Measurements from ENCODE around the gene GATA6.

Gene GATA6

DNA sequence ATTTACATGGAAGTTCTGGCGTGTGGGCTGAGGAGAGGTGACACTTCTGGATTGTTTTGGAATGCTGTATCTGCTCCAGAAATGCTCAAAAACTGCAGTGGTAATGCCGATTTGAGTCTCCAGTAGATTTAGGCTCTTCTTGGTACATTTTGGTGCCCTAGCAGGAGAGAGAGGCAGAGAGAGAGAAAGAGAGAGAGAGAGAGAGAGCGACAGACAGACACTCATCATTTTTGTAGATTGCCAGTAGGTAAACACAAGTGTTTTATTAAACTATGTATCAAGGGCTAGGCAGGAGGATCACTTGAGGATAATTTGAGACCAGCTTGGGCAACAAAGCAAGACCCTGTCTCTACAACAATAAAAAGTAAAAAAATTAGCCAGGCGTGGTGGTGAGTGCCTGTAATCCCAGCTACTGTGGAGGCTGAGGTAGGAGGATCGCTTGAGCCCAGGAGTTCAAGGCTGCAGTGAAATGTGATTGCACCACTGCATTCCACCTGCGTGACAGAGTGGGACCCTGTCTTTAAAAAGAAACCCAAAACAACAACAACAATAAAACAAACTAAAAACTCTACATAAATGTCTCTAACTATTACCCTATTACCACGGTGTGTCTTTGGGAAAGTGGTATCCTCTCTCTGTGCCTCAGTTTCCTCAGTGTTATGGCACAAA lies 60.2 kb downstream of the GATA6 start:
- no peaks in the 10 kb centered on the region for H3K27me3 ChIP-seq (replicated peaks)
- in situ Hi-C loops (cut with HindIII; ENCODE audit: low pct_ligation_motif_present, low sequenced_read_pairs) = no loop called here
- no peak for DNase-seq
- H3K27ac ChIP-seq = peak overlapping the region; percentile 61
- TF ChIP-seq, protein P1, sequence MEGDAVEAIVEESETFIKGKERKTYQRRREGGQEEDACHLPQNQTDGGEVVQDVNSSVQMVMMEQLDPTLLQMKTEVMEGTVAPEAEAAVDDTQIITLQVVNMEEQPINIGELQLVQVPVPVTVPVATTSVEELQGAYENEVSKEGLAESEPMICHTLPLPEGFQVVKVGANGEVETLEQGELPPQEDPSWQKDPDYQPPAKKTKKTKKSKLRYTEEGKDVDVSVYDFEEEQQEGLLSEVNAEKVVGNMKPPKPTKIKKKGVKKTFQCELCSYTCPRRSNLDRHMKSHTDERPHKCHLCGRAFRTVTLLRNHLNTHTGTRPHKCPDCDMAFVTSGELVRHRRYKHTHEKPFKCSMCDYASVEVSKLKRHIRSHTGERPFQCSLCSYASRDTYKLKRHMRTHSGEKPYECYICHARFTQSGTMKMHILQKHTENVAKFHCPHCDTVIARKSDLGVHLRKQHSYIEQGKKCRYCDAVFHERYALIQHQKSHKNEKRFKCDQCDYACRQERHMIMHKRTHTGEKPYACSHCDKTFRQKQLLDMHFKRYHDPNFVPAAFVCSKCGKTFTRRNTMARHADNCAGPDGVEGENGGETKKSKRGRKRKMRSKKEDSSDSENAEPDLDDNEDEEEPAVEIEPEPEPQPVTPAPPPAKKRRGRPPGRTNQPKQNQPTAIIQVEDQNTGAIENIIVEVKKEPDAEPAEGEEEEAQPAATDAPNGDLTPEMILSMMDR (IDR thresholded peaks at IDR 0.05; ENCODE audit: low read depth, low read length, missing control alignments) = no peak
- no peaks in the 10 kb centered on the region for H3K36me3 ChIP-seq (replicated peaks)
- no peak overlapping the region for H3K4me3 ChIP-seq (ENCODE audit: low read depth, low read length)

DNA sequence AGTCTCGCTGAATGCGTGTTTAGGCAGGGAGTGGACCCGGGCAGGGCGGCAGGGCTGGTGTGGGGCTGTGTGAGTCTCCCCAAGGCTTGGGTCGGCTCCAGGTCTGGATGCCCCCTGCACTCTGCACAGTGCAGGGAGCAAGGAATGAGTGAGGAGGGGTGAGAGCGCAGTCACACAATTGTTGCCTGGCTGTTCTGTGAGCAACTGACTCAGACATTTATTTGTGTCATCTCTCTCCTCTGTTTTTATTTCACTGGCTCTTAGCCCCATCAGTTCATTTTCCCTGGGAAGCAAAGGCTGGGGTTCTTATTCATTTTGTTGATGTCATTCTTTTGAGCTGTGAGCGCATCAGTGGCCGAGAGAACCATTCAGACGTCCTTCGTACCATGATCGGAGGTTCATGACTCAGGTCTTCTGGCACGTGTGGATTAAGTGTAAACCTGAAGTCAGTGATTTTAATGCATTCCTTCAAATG lies 61.1 kb downstream of the GATA6 start:
- Histone ChIP-seq H3K27me3 (replicated peaks) (no peaks in the 10 kb centered on the region), H3K27ac (peak overlapping the region; percentile 70), H3K36me3 (replicated peaks) (no peaks in the 10 kb centered on the region), H3K4me3 (ENCODE audit: low read depth, low read length) (no peak overlapping the region)
- in situ Hi-C loops (cut with HindIII; ENCODE audit: low pct_ligation_motif_present, low sequenced_read_pairs) = no loop called here
- TF ChIP-seq, protein P1 (IDR thresholded peaks at IDR 0.05; ENCODE audit: low read depth, low read length, missing control alignments) = no peak
- peak; percentile 90 for DNase-seq

DNA sequence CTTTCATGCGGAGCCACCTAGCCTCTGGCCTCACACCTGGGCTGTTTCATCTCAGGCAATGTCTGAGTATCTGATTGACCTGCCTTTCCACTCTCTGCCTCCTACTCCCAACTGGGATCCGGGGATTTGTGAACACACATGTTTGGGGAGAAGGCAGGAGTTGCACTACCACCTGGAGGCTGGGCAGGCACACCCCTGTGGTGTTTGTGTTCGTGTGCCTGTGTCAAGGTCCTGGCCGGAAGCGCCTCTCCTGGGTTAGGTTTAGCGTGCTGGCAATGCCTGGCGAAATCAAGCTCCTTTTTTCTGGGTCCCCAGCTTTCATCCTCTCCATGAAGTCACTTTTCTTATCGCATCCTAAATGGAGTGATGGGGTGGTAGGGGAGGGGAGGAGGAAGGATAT lies 63.9 kb downstream of the GATA6 start:
- no peak overlapping the region for H3K27ac ChIP-seq
- in situ Hi-C loops (cut with HindIII; ENCODE audit: low pct_ligation_motif_present, low sequenced_read_pairs) = no loop called here
- no peaks in the 10 kb centered on the region for H3K27me3 ChIP-seq (replicated peaks)
- TF ChIP-seq, protein P1 (IDR thresholded peaks at IDR 0.05; ENCODE audit: low read depth, low read length, missing control alignments) = no peak
- H3K4me3 ChIP-seq (ENCODE audit: low read depth, low read length) = no peak overlapping the region
- DNase-seq = no peak
- no peaks in the 10 kb centered on the region for H3K36me3 ChIP-seq (replicated peaks)

DNA sequence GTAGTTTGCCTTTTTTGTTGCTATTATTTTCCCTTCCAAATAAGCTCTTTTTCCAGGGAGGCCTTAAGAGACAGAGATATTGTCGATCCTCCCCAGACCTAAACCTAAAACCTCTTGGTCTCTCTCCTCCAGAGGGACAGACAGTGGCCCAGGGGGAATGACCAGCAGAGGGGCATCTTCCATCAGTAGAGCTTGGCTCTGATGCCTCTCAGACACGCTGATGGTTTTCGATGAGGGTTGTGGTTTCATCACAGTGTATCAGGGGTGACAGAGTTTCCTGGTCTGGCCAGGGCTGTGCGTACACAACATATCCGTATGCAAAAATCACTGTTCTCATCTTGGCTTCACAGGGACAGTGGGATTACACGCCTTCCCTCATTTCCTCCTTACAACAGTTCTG lies 68.6 kb downstream of the GATA6 start:
- no peaks in the 10 kb centered on the region for H3K27me3 ChIP-seq (replicated peaks)
- no peak for DNase-seq
- in situ Hi-C loops (cut with HindIII; ENCODE audit: low pct_ligation_motif_present, low sequenced_read_pairs) = no loop called here
- H3K4me3 ChIP-seq (ENCODE audit: low read depth, low read length) = no peak overlapping the region
- H3K27ac ChIP-seq = no peak overlapping the region
- H3K36me3 ChIP-seq (replicated peaks) = no peaks in the 10 kb centered on the region
- TF ChIP-seq, protein P1 (IDR thresholded peaks at IDR 0.05; ENCODE audit: low read depth, low read length, missing control alignments) = no peak

DNA sequence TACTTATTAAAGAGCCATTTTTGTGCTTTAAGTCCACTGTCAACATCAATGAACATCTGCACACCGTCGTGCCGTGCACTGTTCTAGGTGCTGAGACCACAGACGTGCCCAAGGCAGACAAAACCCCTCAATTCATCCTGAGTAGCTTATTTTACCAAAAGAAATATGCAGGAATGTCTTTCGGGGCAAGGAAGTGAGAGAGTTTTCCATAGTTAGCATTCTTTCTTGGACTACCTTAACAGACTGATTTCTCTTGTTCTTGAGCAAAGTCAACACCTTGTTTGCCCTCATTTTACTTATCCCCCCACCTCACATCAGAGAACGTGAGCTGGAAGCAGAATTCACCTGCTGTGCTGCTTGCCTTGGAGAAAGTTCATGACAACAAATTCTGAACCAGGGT lies 69.3 kb downstream of the GATA6 start:
- in situ Hi-C loops (cut with HindIII; ENCODE audit: low pct_ligation_motif_present, low sequenced_read_pairs) = no loop called here
- no peak overlapping the region for H3K4me3 ChIP-seq (ENCODE audit: low read depth, low read length)
- no peaks in the 10 kb centered on the region for H3K27me3 ChIP-seq (replicated peaks)
- H3K36me3 ChIP-seq (replicated peaks) = no peaks in the 10 kb centered on the region
- TF ChIP-seq, protein P1 (IDR thresholded peaks at IDR 0.05; ENCODE audit: low read depth, low read length, missing control alignments) = no peak
- H3K27ac ChIP-seq = no peak overlapping the region
- DNase-seq = no peak

DNA sequence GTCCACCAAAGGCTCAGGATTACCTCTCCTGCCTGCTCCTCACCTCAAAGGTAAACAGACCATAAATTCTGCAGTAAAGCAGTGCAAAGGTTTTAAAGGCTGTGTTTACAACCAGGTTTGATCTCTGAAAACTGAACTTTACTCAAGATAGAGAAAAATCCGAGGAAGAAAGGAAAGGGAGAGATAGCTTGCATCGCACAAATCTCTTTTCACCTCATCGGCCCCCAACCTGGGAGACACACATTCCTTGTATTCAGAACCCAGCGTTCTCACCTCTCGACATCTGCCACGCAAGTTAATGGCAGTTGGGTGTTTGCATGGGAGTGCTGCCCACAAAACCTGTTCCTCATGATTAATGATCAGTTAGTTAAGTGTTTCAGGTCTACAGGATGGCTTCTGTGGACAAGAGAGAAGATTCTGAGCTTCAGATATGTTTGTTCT lies 72.6 kb downstream of the GATA6 start:
- TF ChIP-seq, protein P1 (IDR thresholded peaks at IDR 0.05; ENCODE audit: low read depth, low read length, missing control alignments) = no peak

More for the DNA sequence above, 72.6 kb downstream of the GATA6 start:
- Histone ChIP-seq H3K36me3 (replicated peaks) (no peaks in the 10 kb centered on the region), H3K27me3 (replicated peaks) (no peaks in the 10 kb centered on the region), H3K4me3 (ENCODE audit: low read depth, low read length) (no peak overlapping the region), H3K27ac (no peak overlapping the region)
- no peak for DNase-seq
- in situ Hi-C loops (cut with HindIII; ENCODE audit: low pct_ligation_motif_present, low sequenced_read_pairs) = no loop called here

Measured in brain microvascular endothelial cell (primary cell).